Epithelial cell of prostate (primary cell): ENCODE data around the gene FRMD4A.

Source experiments
- DNase-seq: peaks from one replicate; pipeline ENCODE4 v3.0.0-alpha.2; 2011; ENCODE audit warnings: low read depth, low spot score
- H3K27ac ChIP-seq: fragments of 450-650 bp; 2 replicates; pipeline ENCODE4 v1.5.1; 2017; ENCODE audit warnings: mild to moderate bottlenecking

The FRMD4A gene

GRCh38 chr10:13632884-13633440 is 697.8 kb downstream of the FRMD4A start:
- no peak overlapping the region for H3K27ac ChIP-seq
- no peak for DNase-seq

- no peak overlapping the region for H3K27ac ChIP-seq
- no peak for DNase-seq
Measured at GRCh38 chr10:13632440-13632839, 698.3 kb downstream of the FRMD4A start.

- no peak for DNase-seq
- H3K27ac ChIP-seq = no peak overlapping the region
Measured at GRCh38 chr10:13631594-13631993, 699.1 kb downstream of the FRMD4A start.

GRCh38 chr10:13630231-13630630 is 700.5 kb downstream of the FRMD4A start:
- DNase-seq = no peak

GRCh38 chr10:13629116-13629515 is 701.6 kb downstream of the FRMD4A start:
- no peak for DNase-seq
- no peak overlapping the region for H3K27ac ChIP-seq

More at GRCh38 chr10:13630231-13630630, 700.5 kb downstream of the FRMD4A start:
- no peak overlapping the region for H3K27ac ChIP-seq

GRCh38 chr10:13628661-13629060 is 702.1 kb downstream of the FRMD4A start:
- no peak for DNase-seq
- H3K27ac ChIP-seq = no peak overlapping the region

GRCh38 chr10:13627459-13628310 is 703.0 kb downstream of the FRMD4A start:
- no peak for DNase-seq
- H3K27ac ChIP-seq = no peak overlapping the region

GRCh38 chr10:13624630-13625029 is 706.1 kb downstream of the FRMD4A start:
- H3K27ac ChIP-seq = no peak overlapping the region
- peak; percentile 14 for DNase-seq

- no peak for DNase-seq
- no peak overlapping the region for H3K27ac ChIP-seq
Measured at GRCh38 chr10:13621931-13622330, 708.8 kb downstream of the FRMD4A start.

- DNase-seq = no peak
- no peak overlapping the region for H3K27ac ChIP-seq
Measured at GRCh38 chr10:13617116-13617515, 713.6 kb downstream of the FRMD4A start.

GRCh38 chr10:13615650-13616300 is 714.9 kb downstream of the FRMD4A start:
- DNase-seq = no peak

GRCh38 chr10:13614530-13615332 is 716.0 kb downstream of the FRMD4A start:
- DNase-seq = peak; percentile 50
- peak overlapping the region; percentile 39 for H3K27ac ChIP-seq

More at GRCh38 chr10:13615650-13616300, 714.9 kb downstream of the FRMD4A start:
- peak overlapping the region; percentile 39 for H3K27ac ChIP-seq

GRCh38 chr10:13613519-13613918 is 717.2 kb downstream of the FRMD4A start:
- H3K27ac ChIP-seq = no peak overlapping the region
- no peak for DNase-seq

- H3K27ac ChIP-seq = no peak overlapping the region
- no peak for DNase-seq
Measured at GRCh38 chr10:13612654-13613373, 717.9 kb downstream of the FRMD4A start.

GRCh38 chr10:13608246-13608853 is 722.4 kb downstream of the FRMD4A start:
- no peak overlapping the region for H3K27ac ChIP-seq
- no peak for DNase-seq

GRCh38 chr10:13604357-13605040 is 726.2 kb downstream of the FRMD4A start:
- no peak overlapping the region for H3K27ac ChIP-seq
- no peak for DNase-seq

GRCh38 chr10:13597909-13598308 is 732.8 kb downstream of the FRMD4A start:
- DNase-seq = no peak
- H3K27ac ChIP-seq = no peak overlapping the region

- DNase-seq = no peak
Measured at GRCh38 chr10:13594641-13595040, 736.1 kb downstream of the FRMD4A start.

More at GRCh38 chr10:13594641-13595040, 736.1 kb downstream of the FRMD4A start:
- H3K27ac ChIP-seq = no peak overlapping the region
